Keratinocyte (primary cell): ENCODE measurements around the gene SETD4. TPM values are rescaled to one million over a fixed set of nuclear protein-coding genes. Genes with fewer than 3 reads are reported as not detected.

Experiments used
- DNase-seq: peaks from one replicate; pipeline ENCODE4 v3.0.0-alpha.2; 2011; ENCODE audit warnings: low read depth, missing footprints, low spot score
- FAIRE-seq: peaks from 2 replicates; lab custom pipeline; 2011; peaks lifted over from hg19 to GRCh38; lab: Jason Lieb, UNC
- H2AFZ ChIP-seq: 2 replicates; pipeline ENCODE4 v1.6.0; 2012; ENCODE audit warnings: low read length, control low read depth, inconsistent platforms; ENCODE audit not compliant: control insufficient read depth
- H3K27ac ChIP-seq: 2 replicates; pipeline ENCODE4 v1.5.1; 2011; ENCODE audit warnings: low read length; ENCODE audit not compliant: control insufficient read depth, insufficient read depth
- H3K27me3 ChIP-seq: 3 replicates; pipeline ENCODE4 v1.6.0; 2011; ENCODE audit warnings: low read length; ENCODE audit not compliant: control insufficient read depth, insufficient read depth; ENCODE audit errors: extremely low read depth
- H3K36me3 ChIP-seq, 2 experiments: 2 replicates in 1 of 2; 3 replicates in 1 of 2; pipeline ENCODE4 v1.5.1; 2011; ENCODE audit warnings: low read length in 2 of 2, mild to moderate bottlenecking in 1 of 2; ENCODE audit not compliant: control insufficient read depth in 2 of 2, insufficient read depth in 2 of 2; ENCODE audit errors: extremely low read depth in 1 of 2
- H3K4me1 ChIP-seq: 3 replicates; pipeline ENCODE4 v1.5.1; 2011; ENCODE audit warnings: low read length; ENCODE audit not compliant: control insufficient read depth, insufficient read depth; ENCODE audit errors: extremely low read depth
- H3K4me2 ChIP-seq: 3 replicates; pipeline ENCODE4 v1.6.0; 2011; ENCODE audit warnings: low read depth, low read length; ENCODE audit not compliant: control insufficient read depth, insufficient read depth; ENCODE audit errors: extremely low read depth
- H3K4me3 ChIP-seq, 3 experiments: fragments of 200-600 bp in 1 of 3; sonication (generic) in 1 of 3; 2 replicates in 2 of 3; 3 replicates in 1 of 3; pipeline ENCODE4 v1.5.1; 2011 to 2016; ENCODE audit warnings: low read length in 3 of 3, mild to moderate bottlenecking in 3 of 3, control low read depth in 2 of 3, inconsistent platforms in 1 of 3, low read depth in 1 of 3, mixed read lengths in 1 of 3, mixed run types in 1 of 3, moderate library complexity in 1 of 3; ENCODE audit not compliant: control insufficient read depth in 2 of 3, insufficient read depth in 2 of 3; ENCODE audit errors: extremely low read depth in 1 of 3
- H3K79me2 ChIP-seq: 2 replicates; pipeline ENCODE4 v1.6.0; 2012; ENCODE audit warnings: low read length; ENCODE audit not compliant: control insufficient read depth, insufficient read depth
- H3K9ac ChIP-seq: 3 replicates; pipeline ENCODE4 v1.6.0; 2011; ENCODE audit warnings: low read length; ENCODE audit not compliant: control insufficient read depth, insufficient read depth; ENCODE audit errors: extremely low read depth
- H3K9me1 ChIP-seq: 3 replicates; pipeline ENCODE4 v1.6.0; 2011; ENCODE audit warnings: low read length; ENCODE audit not compliant: control insufficient read depth, insufficient read depth; ENCODE audit errors: extremely low read depth
- H3K9me3 ChIP-seq: 2 replicates; pipeline ENCODE4 v1.5.1; 2012; ENCODE audit warnings: low read depth, low read length; ENCODE audit not compliant: control insufficient read depth
- H4K20me1 ChIP-seq: 3 replicates; pipeline ENCODE4 v1.6.0; 2011; ENCODE audit warnings: low read length; ENCODE audit not compliant: control insufficient read depth, insufficient read depth; ENCODE audit errors: extremely low read depth
- EZH2 ChIP-seq: IDR thresholded peaks from one replicate; pipeline ENCODE4 v1.6.1; 2012; ENCODE audit warnings: inconsistent platforms, mild to moderate bottlenecking, low read length, moderate library complexity
- dilution Hi-C: fragments of 300-500 bp; cut with MboI; formaldehyde crosslinking; loops from one replicate; pipeline ENCODE4 v1.7.0; 2020; ENCODE audit warnings: low sequenced_read_pairs; ENCODE audit not compliant: extremely low pct_ligation_motif_present
- polyA plus RNA-seq, 5 experiments: library from polyadenylated mRNA; depleted of rRNA in 3 of 5; stranded (reverse) in 3 of 5; stranded (forward) in 1 of 5; unstranded in 1 of 5; fragments of >200 nt; gene quantifications; 1 replicate in 1 of 5; 2 replicates in 3 of 5; 3 replicates in 1 of 5; pipeline versions ENCODE4 v1.2.1 to v1.2.3, GENCODE V29; 2011 to 2012; ENCODE audit warnings: missing spikeins in 2 of 5, low read depth in 1 of 5, low replicate concordance in 1 of 5
- TF ChIP-seq, protein P1 (sequence below), 3 experiments: IDR thresholded peaks in 1 of 3; conservative IDR thresholded peaks in 1 of 3; optimal IDR thresholded peaks in 1 of 3; 2 replicates in 2 of 3; 3 replicates in 1 of 3; pipeline versions ENCODE3 to v1.5.1; 2011; ENCODE audit warnings: low read length in 3 of 3, mild to moderate bottlenecking in 3 of 3, moderate library complexity in 2 of 3, control low read depth in 1 of 3, inconsistent platforms in 1 of 3; ENCODE audit not compliant: insufficient read depth in 2 of 3; ENCODE audit errors: extremely low read depth in 1 of 3

Gene SETD4
- polyA plus RNA-seq, 1 donor (not counting 4 experiments of a cell fraction or from before 2014, with no cell fraction given), result 16.8 TPM

- no peaks in the 10 kb centered on the region for H3K27me3 ChIP-seq
- H3K27ac ChIP-seq, result peak overlapping the region; percentile 20
- no peaks in the 10 kb centered on the region for H3K36me3 ChIP-seq
- H3K9me1 ChIP-seq, result no peaks in the 10 kb centered on the region
- H3K4me3 ChIP-seq, result no peak overlapping the region
- H3K79me2 ChIP-seq, result no peaks in the 10 kb centered on the region
- no peak for TF ChIP-seq EZH2
- TF ChIP-seq, protein P1, sequence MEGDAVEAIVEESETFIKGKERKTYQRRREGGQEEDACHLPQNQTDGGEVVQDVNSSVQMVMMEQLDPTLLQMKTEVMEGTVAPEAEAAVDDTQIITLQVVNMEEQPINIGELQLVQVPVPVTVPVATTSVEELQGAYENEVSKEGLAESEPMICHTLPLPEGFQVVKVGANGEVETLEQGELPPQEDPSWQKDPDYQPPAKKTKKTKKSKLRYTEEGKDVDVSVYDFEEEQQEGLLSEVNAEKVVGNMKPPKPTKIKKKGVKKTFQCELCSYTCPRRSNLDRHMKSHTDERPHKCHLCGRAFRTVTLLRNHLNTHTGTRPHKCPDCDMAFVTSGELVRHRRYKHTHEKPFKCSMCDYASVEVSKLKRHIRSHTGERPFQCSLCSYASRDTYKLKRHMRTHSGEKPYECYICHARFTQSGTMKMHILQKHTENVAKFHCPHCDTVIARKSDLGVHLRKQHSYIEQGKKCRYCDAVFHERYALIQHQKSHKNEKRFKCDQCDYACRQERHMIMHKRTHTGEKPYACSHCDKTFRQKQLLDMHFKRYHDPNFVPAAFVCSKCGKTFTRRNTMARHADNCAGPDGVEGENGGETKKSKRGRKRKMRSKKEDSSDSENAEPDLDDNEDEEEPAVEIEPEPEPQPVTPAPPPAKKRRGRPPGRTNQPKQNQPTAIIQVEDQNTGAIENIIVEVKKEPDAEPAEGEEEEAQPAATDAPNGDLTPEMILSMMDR (optimal IDR thresholded peaks at IDR 0.05 in 1 of 3, IDR thresholded peaks at IDR 0.05 in 1 of 3, conservative IDR thresholded peaks at IDR 0.05 in 1 of 3; ENCODE audit: extremely low read depth in 1 of 3, insufficient read depth in 2 of 3, low read length in 3 of 3), result no peak
- H4K20me1 ChIP-seq, result no peaks in the 10 kb centered on the region
- DNase-seq (peak; percentile 92), FAIRE-seq (peak; percentile 98)
- H3K4me2 ChIP-seq, result peak overlapping the region; percentile 55
- dilution Hi-C loops, result no loop called here
- H3K9me3 ChIP-seq, result peaks cover 11% of the 10 kb centered on the region
- H3K9ac ChIP-seq, result no peak overlapping the region
- H2AFZ ChIP-seq, result no peak overlapping the region
- peaks cover 21% of the 10 kb centered on the region for H3K4me1 ChIP-seq
Observed at GRCh38 chr21:36089946-36090345, 29.6 kb upstream of the SETD4 start.

DNA sequence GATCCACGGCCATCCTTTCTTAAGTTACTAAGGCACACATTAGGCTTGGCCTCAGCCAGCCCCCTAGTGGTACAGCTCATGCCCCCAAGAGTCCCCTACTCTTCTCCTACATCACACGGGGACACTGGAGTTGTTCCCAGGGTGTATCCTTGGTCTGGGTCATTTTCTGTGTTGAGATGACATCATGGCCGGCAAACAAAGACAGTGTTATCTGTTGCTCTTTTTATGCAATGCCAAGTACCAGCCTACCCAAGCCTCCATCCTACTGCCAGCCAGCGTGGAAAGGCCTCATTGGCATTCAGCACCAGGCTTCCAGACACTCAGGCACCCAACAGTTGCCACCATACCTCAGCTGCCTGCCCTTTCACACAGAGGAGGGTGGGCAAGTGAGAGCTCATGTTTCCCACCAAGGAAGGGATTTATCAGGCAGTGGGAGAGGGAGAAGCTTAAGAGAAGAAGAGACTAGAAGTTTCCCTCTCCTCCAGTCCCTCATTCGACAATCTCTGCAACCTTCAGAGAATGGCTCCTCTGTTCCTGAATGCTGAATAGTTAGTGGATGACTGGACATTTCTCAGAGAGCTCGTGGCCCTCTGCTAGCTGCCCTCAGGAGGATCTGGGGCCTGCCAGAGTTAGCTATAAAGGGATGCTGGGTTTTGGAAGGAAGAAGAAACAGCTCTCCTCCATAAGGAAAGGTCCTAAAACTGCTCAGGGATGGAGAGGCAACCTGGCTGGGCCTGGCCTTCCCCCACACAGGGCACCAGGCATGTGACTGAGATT is 27.2 kb upstream of the SETD4 start:
- TF ChIP-seq EZH2, result no peak
- TF ChIP-seq, protein P1 (optimal IDR thresholded peaks at IDR 0.05 in 1 of 3, IDR thresholded peaks at IDR 0.05 in 1 of 3, conservative IDR thresholded peaks at IDR 0.05 in 1 of 3; ENCODE audit: extremely low read depth in 1 of 3, insufficient read depth in 2 of 3, low read length in 3 of 3), result no peak

More for the DNA sequence above, 27.2 kb upstream of the SETD4 start:
- FAIRE-seq (peak; percentile 51), DNase-seq (no peak)
- no peak overlapping the region for H3K4me3 ChIP-seq
- no peak overlapping the region for H3K4me2 ChIP-seq
- no peaks in the 10 kb centered on the region for H3K36me3 ChIP-seq
- H3K9me1 ChIP-seq, result no peaks in the 10 kb centered on the region
- no peaks in the 10 kb centered on the region for H3K9me3 ChIP-seq
- peaks cover 21% of the 10 kb centered on the region for H3K4me1 ChIP-seq
- no peaks in the 10 kb centered on the region for H3K27me3 ChIP-seq
- no peak overlapping the region for H3K9ac ChIP-seq
- no peaks in the 10 kb centered on the region for H3K79me2 ChIP-seq
- peak overlapping the region; percentile 46 for H2AFZ ChIP-seq
- no peaks in the 10 kb centered on the region for H4K20me1 ChIP-seq
- no peak overlapping the region for H3K27ac ChIP-seq
- dilution Hi-C loops, result no loop called here
